Subcutaneous adipose tissue (tissue), 4 donors: Measurements from ENCODE around the gene AMHR2. TPM values are rescaled to one million over a fixed set of nuclear protein-coding genes. Genes with fewer than 3 reads are reported as not detected.

Source experiments
- CTCF ChIP-seq: fragments of 450-650 bp; IDR thresholded peaks from one replicate; pipeline ENCODE4 v1.5.1; 2016; ENCODE audit warnings: low read depth, mild to moderate bottlenecking, control low read depth, antibody characterized with exemption, moderate library complexity
- total RNA-seq, 4 donors: library from RNA; depleted of rRNA; stranded (reverse); fragments of >200 nt; gene quantifications; one replicate each; pipeline ENCODE4 v1.1.0, GENCODE V29; 2016

AMHR2 gene
- under 1 TPM in 1 of 4 donors, not detected in 3; 0.22 TPM for total RNA-seq

GRCh38 chr12:53423597-53423996 lies at the start of gene AMHR2:
Gene AMHR2, plus strand, starts transcription at chr12:53423855. Its CDS starts 80 bp downstream, at chr12:53423935.
- TF ChIP-seq CTCF, result no peak

- no peak for TF ChIP-seq CTCF
Measured at GRCh38 chr12:53376747-53377146, 46.9 kb upstream of the AMHR2 start.

GRCh38 chr12:53378222-53378621 lies 45.4 kb upstream of the AMHR2 start:
- no peak for TF ChIP-seq CTCF

GRCh38 chr12:53378724-53379388 lies 44.8 kb upstream of the AMHR2 start:
- no peak for TF ChIP-seq CTCF

- TF ChIP-seq CTCF, result no peak
Measured at GRCh38 chr12:53379389-53380103, 44.1 kb upstream of the AMHR2 start.

- no peak for TF ChIP-seq CTCF
Measured at GRCh38 chr12:53380104-53380793, 43.4 kb upstream of the AMHR2 start, which contains the start of gene SP1. Gene SP1, plus strand, starts transcription at chr12:53380176. Its CDS starts 116 bp downstream, at chr12:53380292.
